ENCODE data around the gene RBM28. TPM values are rescaled to one million over a fixed set of nuclear protein-coding genes. Genes with fewer than 3 reads are reported as not detected.

The RBM28 gene
- total RNA-seq, 1 experiment from 2014 or later: 70.0 TPM

DNA sequence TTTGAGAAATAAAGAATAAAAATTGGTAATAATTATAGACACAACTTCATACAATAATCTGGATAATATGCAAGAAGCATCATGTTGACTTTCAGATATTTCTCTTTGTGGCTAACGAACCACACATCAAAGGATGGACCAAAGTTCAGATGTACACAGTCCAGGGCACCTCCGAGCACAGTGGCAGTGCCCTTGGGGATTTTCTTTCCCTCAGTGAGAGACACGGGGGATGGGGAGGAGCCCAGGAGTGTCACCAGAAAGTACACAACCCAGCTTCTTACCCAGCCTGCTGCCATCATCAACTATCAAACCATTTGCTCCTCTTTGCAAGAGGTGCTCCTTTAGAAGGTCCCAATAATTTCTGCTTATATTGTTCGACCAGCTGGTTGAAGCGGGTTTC, 33.2 kb downstream of the RBM28 start:
- Histone ChIP-seq H3T11ph (ENCODE audit: low read length) (no peak overlapping the region), H2BK15ac (ENCODE audit: low read depth, low read length) (no peak overlapping the region), H2AFZ (ENCODE audit: low read length) (no peak overlapping the region), H3K23ac (ENCODE audit: insufficient read length, low read depth, low read length) (no peak overlapping the region), H3K18ac (ENCODE audit: insufficient read length, low read depth, low read length) (no peak overlapping the region), H3K27me3 (ENCODE audit: insufficient read depth, low read length) (no peaks in the 10 kb centered on the region), H3K79me1 (ENCODE audit: insufficient read depth, low read depth, low read length, poor library complexity, severe bottlenecking) (no peaks in the 10 kb centered on the region), H3K79me2 (ENCODE audit: insufficient read depth, low read length) (no peaks in the 10 kb centered on the region), H3K9ac (ENCODE audit: extremely low read depth, insufficient read length, low read length) (no peak overlapping the region), H3K27ac (ENCODE audit: insufficient read length, low read depth, low read length) (no peak overlapping the region), H2BK120ac (ENCODE audit: low read depth, low read length, poor library complexity, severe bottlenecking) (no peak overlapping the region), H4K8ac (replicated peaks; ENCODE audit: insufficient read length, low read depth, low read length) (no peak overlapping the region), H2BK20ac (ENCODE audit: low read depth, low read length, poor library complexity, severe bottlenecking) (no peak overlapping the region), H3K4ac (ENCODE audit: low read depth, low read length) (no peak overlapping the region), H2BK12ac (ENCODE audit: insufficient read length, low read depth, low read length) (no peak overlapping the region), H4K20me1 (ENCODE audit: control insufficient read depth, insufficient read depth, insufficient read length) (no peaks in the 10 kb centered on the region), H3K56ac (ENCODE audit: insufficient read length, low read depth, low read length) (no peak overlapping the region), H3K14ac (ENCODE audit: insufficient read depth, low read length) (no peak overlapping the region), H2BK5ac (ENCODE audit: insufficient read length, low read length) (no peak overlapping the region), H3K23me2 (ENCODE audit: insufficient read length, low read depth, low read length, poor library complexity, severe bottlenecking) (no peaks in the 10 kb centered on the region), H4K5ac (ENCODE audit: insufficient read length, low read depth, low read length) (no peak overlapping the region), H3K4me2 (ENCODE audit: insufficient read depth, insufficient read length, low read length) (no peak overlapping the region), H3K4me1 (ENCODE audit: insufficient read depth, low read length) (no peaks in the 10 kb centered on the region), H4K91ac (ENCODE audit: insufficient read length, low read depth, low read length) (no peak overlapping the region), H3K9me3 (ENCODE audit: control insufficient read depth, low read depth, low read length) (no peaks in the 10 kb centered on the region), H2AK5ac (ENCODE audit: insufficient read length, low read length) (no peak overlapping the region)
- no peaks in the 10 kb centered on the region for H3K9me3 Mint-ChIP-seq
- no peak for DNase-seq
- H3K27me3 Mint-ChIP-seq (ENCODE audit: low read depth): no peaks in the 10 kb centered on the region
- H3K4me1 Mint-ChIP-seq: no peaks in the 10 kb centered on the region
- peaks cover 49 to 91% (median 88%) of the 10 kb centered on the region in 3 experiments; a peak in 6 of 7 replicates for H3K36me3 Mint-ChIP-seq (ENCODE audit: insufficient read depth in 1 of 3, low read depth in 3 of 3)
- no CpG with 5 or more reads among the region's 5 CpGs for WGBS (ENCODE audit: extremely low coverage, insufficient read length, low lambda C conversion rate)
- no peak overlapping the region for H3K4me3 Mint-ChIP-seq
- TF ChIP-seq, protein P1, sequence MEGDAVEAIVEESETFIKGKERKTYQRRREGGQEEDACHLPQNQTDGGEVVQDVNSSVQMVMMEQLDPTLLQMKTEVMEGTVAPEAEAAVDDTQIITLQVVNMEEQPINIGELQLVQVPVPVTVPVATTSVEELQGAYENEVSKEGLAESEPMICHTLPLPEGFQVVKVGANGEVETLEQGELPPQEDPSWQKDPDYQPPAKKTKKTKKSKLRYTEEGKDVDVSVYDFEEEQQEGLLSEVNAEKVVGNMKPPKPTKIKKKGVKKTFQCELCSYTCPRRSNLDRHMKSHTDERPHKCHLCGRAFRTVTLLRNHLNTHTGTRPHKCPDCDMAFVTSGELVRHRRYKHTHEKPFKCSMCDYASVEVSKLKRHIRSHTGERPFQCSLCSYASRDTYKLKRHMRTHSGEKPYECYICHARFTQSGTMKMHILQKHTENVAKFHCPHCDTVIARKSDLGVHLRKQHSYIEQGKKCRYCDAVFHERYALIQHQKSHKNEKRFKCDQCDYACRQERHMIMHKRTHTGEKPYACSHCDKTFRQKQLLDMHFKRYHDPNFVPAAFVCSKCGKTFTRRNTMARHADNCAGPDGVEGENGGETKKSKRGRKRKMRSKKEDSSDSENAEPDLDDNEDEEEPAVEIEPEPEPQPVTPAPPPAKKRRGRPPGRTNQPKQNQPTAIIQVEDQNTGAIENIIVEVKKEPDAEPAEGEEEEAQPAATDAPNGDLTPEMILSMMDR (conservative IDR thresholded peaks at IDR 0.05): no peak
- no peak overlapping the region for H3K27ac Mint-ChIP-seq
